Fibroblast of mammary gland (primary cell): ENCODE data around the gene CDC40.
A peak's percentile ranks its signal among the peaks of the same experiment; 100 is the strongest.

Experiments
- DNase-seq: peaks from one replicate; pipeline ENCODE4 v3.0.0-alpha.2; 2010; ENCODE audit warnings: low read depth
- H3K4me3 ChIP-seq: 2 replicates; pipeline ENCODE4 v1.5.1; 2011; ENCODE audit warnings: low read depth, mild to moderate bottlenecking, low read length, moderate library complexity; ENCODE audit not compliant: control insufficient read depth
- CTCF ChIP-seq: conservative IDR thresholded peaks from 2 replicates; pipeline ENCODE4 v1.5.1; 2011; ENCODE audit warnings: low read depth, low read length, inconsistent platforms; ENCODE audit not compliant: control insufficient read depth, insufficient read depth

Gene CDC40

GRCh38 chr6:110246378-110246777 lies 66.2 kb downstream of the CDC40 start:
- TF ChIP-seq CTCF = no peak
- no peak overlapping the region for H3K4me3 ChIP-seq
- DNase-seq = no peak

GRCh38 chr6:110246900-110247546 lies 66.8 kb downstream of the CDC40 start:
- no peak for TF ChIP-seq CTCF
- no peak overlapping the region for H3K4me3 ChIP-seq
- DNase-seq = no peak

GRCh38 chr6:110250058-110250457 lies 69.8 kb downstream of the CDC40 start:
- DNase-seq = no peak
- no peak for TF ChIP-seq CTCF
- no peak overlapping the region for H3K4me3 ChIP-seq

GRCh38 chr6:110250838-110251237 lies 70.6 kb downstream of the CDC40 start:
- no peak overlapping the region for H3K4me3 ChIP-seq
- no peak for DNase-seq
- no peak for TF ChIP-seq CTCF

GRCh38 chr6:110255211-110255750 lies 75.1 kb downstream of the CDC40 start:
- H3K4me3 ChIP-seq = no peak overlapping the region
- peak; percentile 26 for DNase-seq
- no peak for TF ChIP-seq CTCF

GRCh38 chr6:110256366-110256765 lies 76.1 kb downstream of the CDC40 start:
- H3K4me3 ChIP-seq = no peak overlapping the region
- DNase-seq = no peak
- no peak for TF ChIP-seq CTCF
